Neural cell (in vitro differentiated cells): ENCODE data around the gene MRPL1. TPM values are rescaled to one million over a fixed set of nuclear protein-coding genes. Genes with fewer than 3 reads are reported as not detected.

Source experiments
- H2AFZ ChIP-seq: fragments of 200-600, 300-800 bp; sonication (generic), shearing (Covaris generic); 2 replicates; pipeline ENCODE4 v1.6.0; 2014; ENCODE audit warnings: low read depth, mild to moderate bottlenecking, antibody characterized with exemption, low read length, moderate library complexity
- H3F3A ChIP-seq: fragments of 200-600 bp; shearing (Covaris generic); 2 replicates; pipeline ENCODE4 v1.6.1; 2016; ENCODE audit warnings: mild to moderate bottlenecking, moderate library complexity, mixed read lengths, antibody characterized with exemption, low read length; ENCODE audit not compliant: insufficient read depth, poor library complexity, severe bottlenecking
- H3K27ac ChIP-seq: fragments of 200-600, 300-800 bp; sonication (generic), shearing (Covaris generic); 2 replicates; pipeline ENCODE4 v1.5.1; 2014; ENCODE audit warnings: mild to moderate bottlenecking, low read length, moderate library complexity
- H3K27me3 ChIP-seq: fragments of 300-800, 200-600 bp; sonication (generic), shearing (Covaris generic); 2 replicates; pipeline ENCODE4 v1.6.0; 2014; ENCODE audit warnings: mild to moderate bottlenecking, low read depth, low read length, moderate library complexity; ENCODE audit not compliant: insufficient read depth
- H3K36me3 ChIP-seq: fragments of 300-800, 200-600 bp; sonication (generic), shearing (Covaris generic); 2 replicates; pipeline ENCODE4 v1.5.1; 2014; ENCODE audit warnings: mild to moderate bottlenecking, antibody characterized with exemption, low read length, moderate library complexity; ENCODE audit not compliant: insufficient read depth
- H3K4me2 ChIP-seq: fragments of 300-800, 200-600 bp; sonication (generic), shearing (Covaris generic); 2 replicates; pipeline ENCODE4 v1.6.0; 2014; ENCODE audit warnings: mild to moderate bottlenecking, low read length
- H3K4me3 ChIP-seq: fragments of 300-800, 200-600 bp; sonication (generic), shearing (Covaris generic); 2 replicates; pipeline ENCODE4 v1.5.1; 2014; ENCODE audit warnings: mild to moderate bottlenecking, low read length, moderate library complexity
- H3K79me2 ChIP-seq: fragments of 200-600 bp; shearing (Covaris generic); replicated peaks from 2 replicates; pipeline ENCODE4 v1.6.0; 2014; ENCODE audit warnings: mild to moderate bottlenecking, low read length, moderate library complexity; ENCODE audit not compliant: insufficient read depth
- H3K9ac ChIP-seq: fragments of 300-800, 200-600 bp; sonication (generic), shearing (Covaris generic); 2 replicates; pipeline ENCODE4 v1.6.1; 2016; ENCODE audit warnings: mild to moderate bottlenecking, low read length, mixed read lengths
- H3K9me2 ChIP-seq: fragments of 200-600 bp; shearing (Covaris generic); 2 replicates; pipeline ENCODE4 v1.6.1; 2016; ENCODE audit warnings: mild to moderate bottlenecking, low read length, mixed read lengths; ENCODE audit not compliant: insufficient read depth
- H3K9me3 ChIP-seq: fragments of 200-600, 300-800 bp; sonication (generic), shearing (Covaris generic); 2 replicates; pipeline ENCODE4 v1.6.1; 2016; ENCODE audit warnings: mild to moderate bottlenecking, mixed run types, low read length, moderate library complexity, mixed read lengths
- H4K20me1 ChIP-seq: fragments of 200-600 bp; shearing (Covaris generic); 2 replicates; pipeline ENCODE4 v1.6.1; 2016; ENCODE audit warnings: mild to moderate bottlenecking, mixed run types; ENCODE audit not compliant: insufficient read depth
- CTCF ChIP-seq: fragments of 450-650 bp; IDR thresholded peaks from 2 replicates; pipeline ENCODE4 v1.5.1; 2014; ENCODE audit warnings: antibody characterized with exemption, mild to moderate bottlenecking, moderate library complexity; ENCODE audit not compliant: poor library complexity, severe bottlenecking
- EP300 ChIP-seq: fragments of 450-650 bp; conservative IDR thresholded peaks from 2 replicates; pipeline ENCODE4 v1.6.1; 2014; ENCODE audit warnings: antibody characterized with exemption, mild to moderate bottlenecking, moderate library complexity; ENCODE audit not compliant: poor library complexity, severe bottlenecking
- EZH2 ChIP-seq: fragments of 200-600, 300-800 bp; shearing (Covaris generic), sonication (generic); IDR thresholded peaks from 2 replicates; pipeline ENCODE4 v1.6.1; 2014; ENCODE audit warnings: antibody characterized with exemption, low read length, borderline replicate concordance, mild to moderate bottlenecking; ENCODE audit not compliant: insufficient read depth, poor library complexity, severe bottlenecking
- MXI1 ChIP-seq: fragments of 450-650 bp; conservative IDR thresholded peaks from 2 replicates; pipeline ENCODE4 v1.6.1; 2014; ENCODE audit warnings: antibody characterized with exemption, mild to moderate bottlenecking; ENCODE audit not compliant: poor library complexity, severe bottlenecking
- POLR2AphosphoS5 ChIP-seq: IDR thresholded peaks from 2 replicates; pipeline ENCODE4 v1.6.1; 2012
- RAD21 ChIP-seq: fragments of 450-650 bp; conservative IDR thresholded peaks from 2 replicates; pipeline ENCODE4 v1.6.1; 2014; ENCODE audit warnings: antibody characterized with exemption, mild to moderate bottlenecking, moderate library complexity
- REST ChIP-seq: IDR thresholded peaks from 2 replicates; pipeline ENCODE4 v1.6.1; 2012; ENCODE audit warnings: borderline replicate concordance
- SMC3 ChIP-seq: fragments of 450-650 bp; conservative IDR thresholded peaks from 2 replicates; pipeline ENCODE4 v1.6.1; 2014; ENCODE audit warnings: antibody characterized with exemption, mild to moderate bottlenecking, moderate library complexity; ENCODE audit not compliant: poor library complexity
- TAF1 ChIP-seq: IDR thresholded peaks from 2 replicates; pipeline ENCODE4 v1.6.1; 2012; ENCODE audit warnings: low read depth
- polyA plus RNA-seq: library from polyadenylated mRNA; depleted of rRNA; stranded (reverse); fragments of >200 nt; gene quantifications from 2 replicates; pipeline ENCODE4 v1.2.3, GENCODE V29; 2014

The MRPL1 gene
- polyA plus RNA-seq, 1 donor from 2014 or later = 41.9 TPM

GRCh38 chr4:77994194-77994721 lies 131.6 kb downstream of the MRPL1 start:
- Histone ChIP-seq H3K27ac (no peak overlapping the region), H3K79me2 (no peaks in the 10 kb centered on the region), H3K4me2 (no peak overlapping the region), H3F3A (no peaks in the 10 kb centered on the region), H2AFZ (no peak overlapping the region), H3K9me2 (no peaks in the 10 kb centered on the region), H3K36me3 (no peaks in the 10 kb centered on the region), H3K9me3 (no peaks in the 10 kb centered on the region), H3K9ac (no peak overlapping the region), H3K27me3 (no peaks in the 10 kb centered on the region), H4K20me1 (no peaks in the 10 kb centered on the region), H3K4me3 (no peak overlapping the region)
- TF ChIP-seq POLR2AphosphoS5 = no peak
- no peak for TF ChIP-seq TAF1
- no peak for TF ChIP-seq REST
- no peak for TF ChIP-seq EZH2
- TF ChIP-seq RAD21 = peak; percentile 50
- TF ChIP-seq MXI1 = no peak
- peak; percentile 63 for TF ChIP-seq SMC3
- peak; percentile 54 for TF ChIP-seq CTCF
- no peak for TF ChIP-seq EP300

- Histone ChIP-seq H3K27me3 (no peaks in the 10 kb centered on the region), H3K9ac (no peak overlapping the region), H3K27ac (no peak overlapping the region), H3K9me3 (no peaks in the 10 kb centered on the region), H4K20me1 (no peaks in the 10 kb centered on the region), H3K79me2 (no peaks in the 10 kb centered on the region), H3K4me3 (no peak overlapping the region), H3K36me3 (no peaks in the 10 kb centered on the region), H2AFZ (no peak overlapping the region), H3F3A (no peaks in the 10 kb centered on the region), H3K4me2 (no peak overlapping the region), H3K9me2 (no peaks in the 10 kb centered on the region)
- TF ChIP-seq REST (no peak), EP300 (no peak), EZH2 (no peak), TAF1 (no peak), SMC3 (no peak), MXI1 (no peak), RAD21 (no peak), POLR2AphosphoS5 (no peak), CTCF (no peak)
These were observed 133.4 kb downstream of the MRPL1 start for GRCh38 chr4:77996076-77996475.
